Peyer's patch (tissue), 4 donors: ENCODE measurements around the gene PLA2G2D.

Experiments
- CTCF ChIP-seq, 6 experiments: fragments of 450-650 bp in 4 of 6; fragments of 200-600 bp in 2 of 6; sonication (generic) in 1 of 6; IDR thresholded peaks; one replicate each; pipeline ENCODE4 v1.5.1; 2017 to 2019; ENCODE audit warnings: antibody characterized with exemption in 6 of 6, mild to moderate bottlenecking in 3 of 6, moderate library complexity in 1 of 6
- POLR2A ChIP-seq, 2 donors: fragments of 450-650 bp; IDR thresholded peaks; one replicate each; pipeline ENCODE4 v1.5.1; 2017; ENCODE audit warnings: antibody characterized with exemption in 2 of 2, mild to moderate bottlenecking in 2 of 2, moderate library complexity in 2 of 2

- TF ChIP-seq POLR2A (IDR thresholded peaks at IDR 0.05) (no peak), CTCF (IDR thresholded peaks at IDR 0.05) (no peak)
These were observed 10.0 kb downstream of the PLA2G2D start for GRCh38 chr1:20109223-20109856.
